Fibroblast of gingiva (primary cell): ENCODE results near the gene CD63.
A peak's percentile ranks its signal among the peaks of the same experiment; 100 is the strongest.
"Not testable (repeated sequence)": the region's sequence is repeated elsewhere in the genome, so short reads cannot be mapped to it uniquely, and the experiment has no call there.

Experiments used
- DNase-seq: peaks from one replicate; pipeline ENCODE4 v3.0.0-alpha.2; 2011; ENCODE audit warnings: low read depth

CD63 gene, protein sequence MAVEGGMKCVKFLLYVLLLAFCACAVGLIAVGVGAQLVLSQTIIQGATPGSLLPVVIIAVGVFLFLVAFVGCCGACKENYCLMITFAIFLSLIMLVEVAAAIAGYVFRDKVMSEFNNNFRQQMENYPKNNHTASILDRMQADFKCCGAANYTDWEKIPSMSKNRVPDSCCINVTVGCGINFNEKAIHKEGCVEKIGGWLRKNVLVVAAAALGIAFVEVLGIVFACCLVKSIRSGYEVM

DNA sequence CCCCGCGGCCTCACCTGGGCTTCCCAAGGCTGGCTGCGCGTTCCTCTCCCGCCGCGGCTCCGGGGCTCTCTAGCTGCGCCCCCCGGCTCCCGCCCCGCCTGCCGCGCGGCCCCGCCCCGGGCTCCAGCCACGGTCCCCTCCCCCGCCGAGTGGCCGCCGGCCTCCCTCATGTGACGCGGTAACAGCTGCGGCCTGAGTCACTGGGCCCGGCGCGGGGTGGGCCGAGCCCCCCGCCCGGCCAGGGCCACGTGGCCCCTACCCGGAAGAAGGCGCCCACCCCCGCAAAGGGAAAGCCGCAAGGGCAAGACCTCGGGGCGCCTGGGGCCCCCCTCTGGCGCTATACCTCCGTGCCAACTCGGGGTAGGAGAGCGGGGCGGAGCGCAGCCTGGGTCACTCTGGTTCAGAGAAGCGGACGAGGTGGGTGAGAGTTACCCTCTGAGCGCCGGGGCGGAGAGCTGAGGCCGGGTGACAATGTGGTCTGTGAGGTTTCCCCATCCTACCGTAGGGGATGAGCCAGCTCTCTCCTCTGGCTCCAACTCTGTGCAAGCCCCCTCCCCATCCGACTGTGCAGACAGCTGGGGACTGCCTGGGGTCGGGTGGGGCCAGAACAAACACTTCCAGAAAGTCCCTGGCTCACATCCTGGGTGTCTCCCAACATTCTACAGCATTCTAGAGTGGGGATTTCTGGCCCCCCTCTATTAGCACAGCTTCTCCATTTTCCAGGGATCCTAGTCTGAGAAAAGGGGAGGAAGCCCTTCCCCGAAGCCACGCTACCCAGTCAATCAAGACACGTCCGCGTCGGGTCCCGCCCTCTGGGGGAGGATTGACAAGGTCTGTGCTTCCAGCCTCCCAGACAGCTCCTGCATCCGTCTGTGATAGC, at the start of gene CD63:
Gene CD63 (minus strand): TSS at position 71 of the 880 bp plus-strand sequence. CDS start 668 bp downstream, outside the sequence.
- peak; percentile 95 for DNase-seq

- DNase-seq = no peak
Observed at GRCh38 chr12:55777856-55778255, 49.0 kb upstream of the CD63 start.

DNA sequence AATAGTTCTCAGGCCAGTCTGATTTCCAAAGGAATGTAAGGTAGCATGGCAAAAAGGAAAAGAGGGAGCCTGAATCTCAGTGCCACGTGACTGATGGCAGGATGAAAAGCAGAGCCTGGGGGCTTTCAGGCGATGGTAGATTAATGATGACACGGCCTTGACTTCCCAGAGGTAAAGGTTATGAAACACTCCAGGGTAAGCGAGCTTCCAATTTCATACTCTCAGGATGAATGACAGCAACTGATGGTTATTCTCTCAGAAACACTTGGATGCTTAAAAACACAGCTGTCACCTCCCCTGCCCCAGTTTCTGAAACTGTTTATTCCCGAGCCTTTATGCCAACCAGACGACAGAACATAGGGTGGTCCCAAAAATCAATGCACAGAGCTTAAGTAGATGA, 42.9 kb upstream of the CD63 start:
- no peak for DNase-seq

GRCh38 chr12:55767156-55767555, 38.3 kb upstream of the CD63 start:
- DNase-seq = no peak

- DNase-seq = no peak
Observed at GRCh38 chr12:55765736-55766290, 37.0 kb upstream of the CD63 start.

DNA sequence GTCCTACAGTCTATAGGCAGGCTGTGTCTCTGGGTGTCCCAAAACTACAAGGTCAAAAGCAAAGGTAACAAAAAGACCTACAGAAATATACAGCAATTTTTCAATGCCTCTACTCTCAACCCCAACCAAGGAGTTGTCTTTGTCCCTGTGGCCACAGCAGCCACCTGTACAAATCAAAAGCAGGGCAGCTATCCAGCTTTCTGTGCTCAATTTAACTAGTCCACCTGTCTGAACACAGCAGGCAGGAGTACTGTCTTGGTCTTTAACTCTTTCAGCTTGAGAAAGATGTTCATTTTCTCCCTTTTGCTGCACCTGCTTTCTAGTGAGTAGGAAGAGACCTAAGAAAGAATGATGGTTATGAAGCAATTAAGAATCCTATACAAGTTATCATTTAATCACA, 33.8 kb upstream of the CD63 start:
- no peak for DNase-seq

- no peak for DNase-seq
Observed at GRCh38 chr12:55760663-55761062, 31.9 kb upstream of the CD63 start.

- not testable (repeated sequence) for DNase-seq
Observed at GRCh38 chr12:55758575-55758974, 29.8 kb upstream of the CD63 start.

- DNase-seq = no peak
Observed at GRCh38 chr12:55757701-55758100, 28.9 kb upstream of the CD63 start.

GRCh38 chr12:55755246-55755645, 26.4 kb upstream of the CD63 start:
- no peak for DNase-seq

DNA sequence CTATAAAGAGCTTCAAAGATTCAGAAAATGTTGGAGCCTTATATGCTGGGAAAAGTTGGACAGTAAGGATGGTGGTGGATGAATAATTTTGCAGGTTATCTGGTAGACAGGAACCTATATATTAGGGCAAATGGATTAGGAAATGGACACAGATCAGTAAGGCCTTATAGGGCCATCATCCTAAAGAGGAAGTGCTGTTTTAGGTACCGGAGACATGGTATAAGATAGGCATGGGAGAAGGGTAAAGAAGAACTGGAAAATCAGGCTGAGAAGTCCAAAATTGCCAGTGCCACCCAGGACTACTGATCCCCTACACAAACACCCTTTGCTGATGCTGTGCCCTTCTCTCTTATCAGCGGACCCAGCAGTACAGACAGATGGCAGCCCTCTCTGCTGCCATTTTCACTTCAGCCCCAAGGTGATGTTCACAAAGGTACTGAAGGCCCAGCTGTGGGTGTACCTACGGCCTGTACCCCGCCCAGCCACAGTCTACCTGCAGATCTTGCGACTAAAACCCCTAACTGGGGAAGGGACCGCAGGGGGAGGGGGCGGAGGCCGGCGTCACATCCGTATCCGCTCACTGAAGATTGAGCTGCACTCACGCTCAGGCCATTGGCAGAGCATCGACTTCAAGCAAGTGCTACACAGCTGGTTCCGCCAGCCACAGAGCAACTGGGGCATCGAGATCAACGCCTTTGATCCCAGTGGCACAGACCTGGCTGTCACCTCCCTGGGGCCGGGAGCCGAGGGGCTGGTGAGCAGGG, 19.6 kb upstream of the CD63 start:
- DNase-seq = no peak

DNA sequence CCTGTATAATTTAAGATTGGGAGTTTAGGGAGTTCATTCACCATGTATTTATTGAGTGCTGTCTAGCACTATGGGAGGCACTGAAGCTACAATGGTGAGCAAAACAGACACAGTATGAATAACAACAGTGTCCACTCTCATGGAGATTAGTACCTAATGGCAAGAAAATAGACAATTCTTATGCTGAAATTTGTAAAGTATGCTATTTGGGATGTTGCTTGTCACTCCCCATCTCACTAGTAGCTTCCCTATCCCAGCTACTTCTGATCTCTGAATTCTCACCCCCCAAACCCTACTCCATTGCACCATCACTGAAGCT, 18.1 kb upstream of the CD63 start:
- DNase-seq = no peak

- DNase-seq = no peak
Observed at GRCh38 chr12:55746174-55746912, 17.5 kb upstream of the CD63 start.

DNA sequence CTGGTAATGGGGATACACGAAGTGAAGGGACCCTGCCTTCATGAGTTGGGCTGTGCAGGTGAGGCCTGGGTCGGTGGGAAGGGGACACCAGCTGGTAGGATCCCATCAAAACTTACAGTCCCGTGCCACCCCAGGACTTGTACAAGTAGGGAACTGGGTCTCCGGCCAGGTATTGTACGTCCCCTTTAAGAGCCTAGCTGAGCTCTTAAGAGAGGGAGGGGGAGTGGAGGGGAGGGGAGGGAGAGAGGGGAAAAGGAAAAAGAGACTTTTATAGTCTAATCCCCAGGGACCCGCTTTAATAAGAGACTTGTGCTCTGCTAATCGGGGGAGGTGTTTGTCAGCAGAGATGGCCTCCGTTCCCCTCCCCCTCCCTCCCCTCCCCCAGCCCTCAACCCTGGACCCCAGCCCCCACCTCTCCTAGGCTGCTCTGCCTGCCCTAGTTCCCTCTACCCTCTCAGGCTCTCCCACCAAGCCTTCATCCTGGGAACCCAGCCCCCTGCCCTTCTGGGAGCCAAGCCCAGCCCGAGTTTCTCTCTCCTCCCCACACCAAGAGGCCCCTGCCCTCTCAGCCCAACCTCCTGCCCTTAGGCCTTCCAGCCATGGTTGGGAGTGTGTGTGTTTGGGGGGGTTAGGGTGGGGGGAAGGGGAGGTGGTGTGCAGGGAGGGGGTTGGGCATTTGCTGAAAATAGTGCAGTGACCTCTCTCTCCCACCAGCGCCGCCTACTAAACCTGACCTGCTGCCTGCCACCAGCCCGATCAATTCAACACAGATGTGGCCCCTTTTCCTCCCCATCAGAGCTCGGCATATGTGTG, 16.8 kb upstream of the CD63 start:
- DNase-seq = peak; percentile 45

- DNase-seq = no peak
Observed at GRCh38 chr12:55744340-55745030, 15.7 kb upstream of the CD63 start.

DNA sequence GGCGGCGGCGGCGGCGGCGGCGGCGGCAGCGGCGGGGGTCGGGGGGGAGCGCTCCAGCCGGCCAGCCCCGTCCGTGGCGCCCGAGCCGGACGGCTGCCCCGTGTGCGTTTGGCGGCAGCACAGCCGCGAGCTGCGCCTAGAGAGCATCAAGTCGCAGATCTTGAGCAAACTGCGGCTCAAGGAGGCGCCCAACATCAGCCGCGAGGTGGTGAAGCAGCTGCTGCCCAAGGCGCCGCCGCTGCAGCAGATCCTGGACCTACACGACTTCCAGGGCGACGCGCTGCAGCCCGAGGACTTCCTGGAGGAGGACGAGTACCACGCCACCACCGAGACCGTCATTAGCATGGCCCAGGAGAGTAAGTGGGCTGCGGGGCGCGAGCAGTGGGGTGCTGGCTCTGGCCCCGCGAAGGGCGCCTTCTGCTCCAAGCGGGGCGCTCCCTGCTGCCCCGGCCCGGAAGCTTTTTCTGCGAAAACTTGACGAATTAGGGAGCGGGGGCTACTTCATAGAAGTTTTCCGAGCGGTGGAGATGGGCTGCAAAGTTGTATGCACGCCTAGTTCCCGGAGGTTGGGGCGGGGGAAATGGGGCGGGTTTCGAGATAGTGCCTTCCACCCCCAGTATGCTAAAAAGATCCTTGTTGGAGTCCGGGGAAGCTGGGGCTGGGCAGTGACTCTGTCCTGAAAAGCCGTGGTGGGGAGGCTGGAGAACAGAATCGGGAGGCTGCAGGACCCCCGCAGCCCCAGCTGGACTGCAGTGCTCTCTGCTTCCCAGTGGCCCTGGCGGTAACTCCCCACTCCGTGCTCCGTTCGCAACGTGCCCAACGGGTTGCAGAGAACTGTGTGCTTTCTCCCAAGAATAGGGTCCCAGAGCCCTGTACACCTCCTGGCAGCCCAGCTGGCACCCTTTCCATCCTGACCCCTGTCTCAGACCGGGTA, 14.9 kb upstream of the CD63 start:
- DNase-seq = peak; percentile 72

DNA sequence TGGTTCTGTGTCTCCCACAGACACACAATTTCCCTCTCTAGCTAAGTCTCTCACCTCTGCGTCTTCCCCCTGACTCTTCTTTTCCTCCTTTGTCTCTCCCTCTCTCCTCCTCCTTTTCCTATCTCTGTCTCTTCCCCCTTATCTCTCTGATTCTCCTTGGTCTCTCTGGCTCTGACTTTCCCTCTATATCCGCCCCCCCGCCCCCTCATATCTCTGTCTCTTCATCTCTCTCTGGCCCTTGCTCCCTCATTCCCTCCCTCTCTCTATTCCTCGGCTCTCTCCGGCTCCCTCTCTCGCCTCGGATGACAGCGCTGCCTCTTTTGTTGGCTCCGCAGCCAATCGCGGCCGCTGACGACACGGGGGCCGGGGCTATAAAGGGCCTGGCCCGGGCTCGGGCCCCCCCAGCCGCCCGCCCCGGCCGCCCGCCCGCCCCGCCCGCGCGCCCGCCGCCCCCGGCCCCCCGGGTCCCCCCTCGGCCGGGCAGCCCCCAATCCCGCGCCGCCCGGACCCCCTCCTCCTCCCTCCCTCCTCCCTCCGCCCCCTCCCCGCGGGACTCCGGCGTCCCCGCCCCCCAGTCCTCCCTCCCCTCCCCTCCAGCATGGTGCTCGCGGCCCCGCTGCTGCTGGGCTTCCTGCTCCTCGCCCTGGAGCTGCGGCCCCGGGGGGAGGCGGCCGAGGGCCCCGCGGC, 14.1 kb upstream of the CD63 start, which contains the start of gene GDF11:
Gene GDF11 (plus strand): TSS at position 404 of the 687 bp plus-strand sequence. CDS start 195 bp downstream, at position 599.
- DNase-seq = peak; percentile 73

GRCh38 chr12:55741931-55742680, 13.3 kb upstream of the CD63 start:
- DNase-seq = no peak
